HCT116 (cell line): ENCODE results near the gene LIMA1. TPM values are rescaled to one million over a fixed set of nuclear protein-coding genes. Genes with fewer than 3 reads are reported as not detected.

Experiments
- ATAC-seq: fragments of 200-7000 bp; cut with Tn5 transposase; 2 replicates; pipeline ENCODE4 v1.9.1; 2020; ENCODE audit warnings: mild to moderate bottlenecking, moderate library complexity
- BruUV-seq: library from RNA; stranded (reverse); fragments of 400-500 nt; replicated peaks from 2 replicates; lab custom pipeline; 2021; lab: Mats Ljungman, UMichigan
- CTCF ChIA-PET: fragments of 300-600 bp; sonication (Branson Sonifier 250); formaldehyde crosslinking; loops from one replicate; lab custom pipeline; 2021; ENCODE audit warnings: antibody characterized with exemption; lab: Charles Lee
- POLR2A ChIA-PET: fragments of 300-600, 350-600 bp; sonication (Branson Sonifier 250); formaldehyde crosslinking; loops from one replicate; lab custom pipeline; 2021; ENCODE audit warnings: antibody characterized with exemption; lab: Charles Lee
- RAD21 ChIA-PET, 2 experiments: fragments of 300-600 bp; sonication (Branson Sonifier 250); formaldehyde crosslinking; loops; one replicate each; lab custom pipeline; 2023; ENCODE audit warnings: low total read pairs in 2 of 2; ENCODE audit not compliant: uncharacterized antibody in 2 of 2, unreplicated experiment in 2 of 2, low non-redundant PET in 1 of 2; lab: Charles Lee
- DNase-seq: peaks from one replicate; pipeline ENCODE4 v3.0.0-alpha.2; 2010; ENCODE audit warnings: low read depth, low spot score
- H2AFZ ChIP-seq: fragments of 200-600 bp; shearing (Covaris generic), sonication (generic); 2 replicates; pipeline ENCODE4 v1.6.1; 2017; ENCODE audit warnings: low read depth, mixed run types, mixed read lengths, antibody characterized with exemption, low read length; ENCODE audit not compliant: poor library complexity, severe bottlenecking
- H3K27ac ChIP-seq: 2 replicates; pipeline ENCODE4 v1.5.1; 2012; ENCODE audit warnings: low read depth, low read length
- H3K27me3 ChIP-seq: fragments of 200-600 bp; sonication (generic); 2 replicates; pipeline ENCODE4 v1.6.1; 2016; ENCODE audit warnings: mixed run types, low read length, mixed read lengths; ENCODE audit not compliant: insufficient read depth
- H3K36me3 ChIP-seq, 2 experiments: fragments of 200-500 bp in 1 of 2; fragments of 200-600 bp in 1 of 2; sonication (Bioruptor generic) in 1 of 2; sonication (generic) in 1 of 2; 2 replicates each; pipeline versions ENCODE4 v1.5.1 to v1.6.1; 2014 to 2016; ENCODE audit warnings: low read length in 2 of 2, inconsistent platforms in 1 of 2, mixed read lengths in 1 of 2, mixed run types in 1 of 2; ENCODE audit not compliant: insufficient read depth in 2 of 2, control insufficient read depth in 1 of 2
- H3K4me1 ChIP-seq, 2 experiments: fragments of 200-600 bp in 1 of 2; sonication (generic) in 1 of 2; 2 replicates each; pipeline versions ENCODE4 v1.5.1 to v1.6.1; 2012 to 2017; ENCODE audit warnings: low read length in 2 of 2, inconsistent platforms in 1 of 2, mild to moderate bottlenecking in 1 of 2, mixed read lengths in 1 of 2, mixed run types in 1 of 2, moderate library complexity in 1 of 2; ENCODE audit not compliant: insufficient read depth in 2 of 2, control insufficient read depth in 1 of 2
- H3K4me2 ChIP-seq: fragments of 200-600 bp; sonication (generic); 2 replicates; pipeline ENCODE4 v1.6.1; 2017; ENCODE audit warnings: mixed run types, low read length, mixed read lengths
- H3K4me3 ChIP-seq, 2 experiments: fragments of 200-600 bp in 1 of 2; sonication (generic) in 1 of 2; replicated peaks in 1 of 2; 2 replicates each; pipeline ENCODE4 v1.5.1; 2011 to 2016; ENCODE audit warnings: low read length in 2 of 2, control low read depth in 1 of 2, low read depth in 1 of 2, mild to moderate bottlenecking in 1 of 2, mixed read lengths in 1 of 2, mixed run types in 1 of 2
- H3K79me2 ChIP-seq: fragments of 200-600 bp; sonication (generic); 2 replicates; pipeline ENCODE4 v1.6.1; 2017; ENCODE audit warnings: mild to moderate bottlenecking, mixed run types, low read length, moderate library complexity, mixed read lengths; ENCODE audit not compliant: insufficient read depth
- H3K9ac ChIP-seq: fragments of 200-600 bp; sonication (generic); 2 replicates; pipeline ENCODE4 v1.6.1; 2016; ENCODE audit warnings: low read length, mixed read lengths
- H3K9me2 ChIP-seq: fragments of 200-600 bp; sonication (generic), shearing (Covaris generic); 2 replicates; pipeline ENCODE4 v1.6.1; 2017; ENCODE audit warnings: mixed run types, mild to moderate bottlenecking, moderate library complexity; ENCODE audit not compliant: insufficient read depth
- H3K9me3 ChIP-seq, 2 experiments: fragments of 200-500 bp in 1 of 2; fragments of 200-600 bp in 1 of 2; sonication (Bioruptor generic) in 1 of 2; sonication (generic) in 1 of 2; 2 replicates each; pipeline ENCODE4 v1.6.1; 2014 to 2017; ENCODE audit warnings: low read length in 2 of 2, mixed read lengths in 2 of 2, inconsistent platforms in 1 of 2, low read depth in 1 of 2, mild to moderate bottlenecking in 1 of 2, mixed run types in 1 of 2, moderate library complexity in 1 of 2; ENCODE audit not compliant: control insufficient read depth in 1 of 2, insufficient read depth in 1 of 2
- H4K20me1 ChIP-seq: fragments of 200-600 bp; sonication (generic), shearing (Covaris generic); 2 replicates; pipeline ENCODE4 v1.6.1; 2017; ENCODE audit warnings: mixed run types, mild to moderate bottlenecking, moderate library complexity; ENCODE audit not compliant: insufficient read depth
- ATF3 ChIP-seq: IDR thresholded peaks from 2 replicates; pipeline ENCODE4 v1.6.1; 2012
- CEBPB ChIP-seq: IDR thresholded peaks from 2 replicates; pipeline ENCODE4 v1.6.1; 2012; ENCODE audit warnings: low read depth
- CTCF ChIP-seq, 3 experiments: fragments of 200-600 bp in 1 of 3; sonication (generic) in 1 of 3; IDR thresholded peaks in 2 of 3; conservative IDR thresholded peaks in 1 of 3; 2 replicates each; pipeline ENCODE4 v1.5.1; 2012 to 2017; ENCODE audit warnings: low read depth in 2 of 3, low read length in 2 of 3, antibody characterized with exemption in 1 of 3, borderline replicate concordance in 1 of 3, control low read depth in 1 of 3, mild to moderate bottlenecking in 1 of 3, mixed read lengths in 1 of 3, mixed run types in 1 of 3, moderate library complexity in 1 of 3; ENCODE audit not compliant: insufficient read depth in 1 of 3
- EGR1 ChIP-seq: IDR thresholded peaks from 2 replicates; pipeline ENCODE4 v1.6.1; 2012; ENCODE audit warnings: low read depth
- ELF1 ChIP-seq: IDR thresholded peaks from 2 replicates; pipeline ENCODE4 v1.6.1; 2012; ENCODE audit warnings: low read depth, borderline replicate concordance
- EZH2 ChIP-seq: fragments of 200-600 bp; sonication (generic); IDR thresholded peaks from 2 replicates; pipeline ENCODE4 v1.6.1; 2017; ENCODE audit warnings: antibody characterized with exemption, mixed run types
- EZH2phosphoT487 ChIP-seq: fragments of 200-600 bp; IDR thresholded peaks from 2 replicates; pipeline ENCODE4 v1.6.1; 2018; ENCODE audit warnings: antibody characterized with exemption, borderline replicate concordance
- FOSL1 ChIP-seq: IDR thresholded peaks from 2 replicates; pipeline ENCODE4 v1.6.1; 2012; ENCODE audit warnings: low read depth
- JUND ChIP-seq: IDR thresholded peaks from 2 replicates; pipeline ENCODE4 v1.6.1; 2012
- MAX ChIP-seq: IDR thresholded peaks from 2 replicates; pipeline ENCODE4 v1.6.1; 2012
- POLR2A ChIP-seq: IDR thresholded peaks from 2 replicates; pipeline ENCODE4 v1.7.0; 2011; ENCODE audit warnings: borderline replicate concordance; ENCODE audit not compliant: insufficient read depth, insufficient read length; ENCODE audit errors: extremely low read depth
- POLR2AphosphoS5 ChIP-seq: IDR thresholded peaks from 2 replicates; pipeline ENCODE4 v1.6.1; 2011; ENCODE audit warnings: mild to moderate bottlenecking, low read depth, low read length, moderate library complexity
- RAD21 ChIP-seq: IDR thresholded peaks from 2 replicates; pipeline ENCODE4 v1.6.1; 2012; ENCODE audit warnings: low read depth, mild to moderate bottlenecking
- REST ChIP-seq: IDR thresholded peaks from 2 replicates; pipeline ENCODE4 v1.6.1; 2012; ENCODE audit warnings: low read depth
- SP1 ChIP-seq: IDR thresholded peaks from 2 replicates; pipeline ENCODE4 v1.6.1; 2012; ENCODE audit warnings: low read depth
- YY1 ChIP-seq: IDR thresholded peaks from 2 replicates; pipeline ENCODE4 v1.6.1; 2011; ENCODE audit warnings: low read length, low read depth, moderate library complexity, mild to moderate bottlenecking; ENCODE audit not compliant: insufficient replicate concordance; ENCODE audit errors: extremely low read depth
- ZBTB33 ChIP-seq: IDR thresholded peaks from 2 replicates; pipeline ENCODE4 v1.6.1; 2011; ENCODE audit warnings: mild to moderate bottlenecking, low read length, moderate library complexity; ENCODE audit not compliant: insufficient replicate concordance; ENCODE audit errors: extremely low read depth
- ZNF274 ChIP-seq: fragments of 200-500 bp; sonication (Bioruptor generic); IDR thresholded peaks from 2 replicates; pipeline ENCODE4 v1.6.1; 2014; ENCODE audit warnings: mild to moderate bottlenecking, low read depth, low read length, inconsistent platforms
- intact Hi-C: fragments of 100-400 bp; cut with micrococcal nuclease; formaldehyde crosslinking; loops from 2 replicates; pipeline ENCODE4 v1.10.0; 2022
- total RNA-seq: library from RNA; stranded (reverse); gene quantifications from one replicate; pipeline ENCODE4 v1.2.1, GENCODE V29; 2021; ENCODE audit not compliant: unreplicated experiment

LIMA1 gene
- total RNA-seq, 1 experiment from 2014 or later: 79.6 TPM

GRCh38 chr12:50271724-50272247 is 11.5 kb downstream of the LIMA1 start:
- DNase-seq (no peak), ATAC-seq (no peak)
- CTCF ChIA-PET: no interaction called here
- peak overlapping the region; percentile 6; the same call in 1 of the 2 replicates for H3K4me2 ChIP-seq
- no peaks in the 10 kb centered on the region for H3K9me3 ChIP-seq
- RAD21 ChIA-PET: no interaction called here
- no peaks in the 10 kb centered on the region for H3K36me3 ChIP-seq
- no peaks in the 10 kb centered on the region for H4K20me1 ChIP-seq
- H3K4me1 ChIP-seq: peaks cover 16 to 34% of the 10 kb centered on the region in 2 experiments; a peak in 3 of 4 replicates
- H3K4me3 ChIP-seq: no peak overlapping the region
- no peaks in the 10 kb centered on the region for H3K27me3 ChIP-seq
- no peak overlapping the region for H3K9ac ChIP-seq
- TF ChIP-seq JUND (no peak), ZNF274 (no peak), EGR1 (no peak), REST (no peak), RAD21 (no peak), POLR2A (no peak), EZH2phosphoT487 (no peak), SP1 (no peak), FOSL1 (no peak), POLR2AphosphoS5 (no peak), CEBPB (no peak), ZBTB33 (no peak), ELF1 (no peak), YY1 (no peak), CTCF (IDR thresholded peaks at IDR 0.05 in 2 of 3, conservative IDR thresholded peaks at IDR 0.05 in 1 of 3; ENCODE audit: borderline replicate concordance in 1 of 3, insufficient read depth in 1 of 3, low read depth in 2 of 3, low read length in 2 of 3) (no peak), ATF3 (no peak), MAX (no peak), EZH2 (no peak)
- H3K27ac ChIP-seq: no peak overlapping the region
- no peak overlapping the region for H2AFZ ChIP-seq
- POLR2A ChIA-PET: interaction anchor here (2.3 kb wide), 1 partner anchor 12 kb away, joined by 7 read pairs; the partner anchor contains the start of gene LIMA1
- intact Hi-C loops: no loop called here
- no TSS peak for BruUV-seq
- no peaks in the 10 kb centered on the region for H3K9me2 ChIP-seq
- H3K79me2 ChIP-seq: no peaks in the 10 kb centered on the region
